Adipose tissue (tissue), 3 donors: ENCODE measurements around the gene STAT4. TPM values are rescaled to one million over a fixed set of nuclear protein-coding genes. Genes with fewer than 3 reads are reported as not detected.

Experiments
- H3K27ac ChIP-seq: one replicate; pipeline ENCODE4 v1.5.1; 2013; ENCODE audit warnings: low read depth, low read length
- WGBS, 3 donors: extraction: QIAGEN DNeasy Blood & Tissue Kit; methylation state at CpG; one replicate each; pipeline ENCODE4 v1.1.7; 2013; 5-methylcytosine and 5-hydroxymethylcytosine counted together
- polyA plus RNA-seq, 3 donors: library from polyadenylated mRNA; stranded (reverse); fragments of 200-250 nt; gene quantifications; one replicate each; pipeline ENCODE4 v1.2.3, GENCODE V29; 2013
- donor health status: healthy with polysubstance abuse.
- donor health status: Bipolar disorder and iron deficiency.
- donor health status: healthy.

The STAT4 gene
- polyA plus RNA-seq, 3 donors = 0.90 to 3.9 (median 1.7) TPM

- 39 to 84% (median 69%) methylated on average over 2 of the region's 2 CpGs for WGBS, 3 donors
- no peak overlapping the region for H3K27ac ChIP-seq
Measured at GRCh38 chr2:191176801-191177438, 26.1 kb upstream of the STAT4 start.

GRCh38 chr2:191176305-191176704 is 25.5 kb upstream of the STAT4 start:
- WGBS, 3 donors = 85 to 90% (median 88%) methylated on average over 1 of the region's 1 CpG
- no peak overlapping the region for H3K27ac ChIP-seq

GRCh38 chr2:191174442-191174841 is 23.6 kb upstream of the STAT4 start:
- H3K27ac ChIP-seq = no peak overlapping the region
- WGBS, 3 donors = 62 to 89% (median 66%) methylated on average over 3 of the region's 3 CpGs

- 85 to 93% (median 92%) methylated on average over 3 of the region's 3 CpGs for WGBS, 3 donors
- H3K27ac ChIP-seq = no peak overlapping the region
Measured at GRCh38 chr2:191173206-191173605, 22.4 kb upstream of the STAT4 start.

GRCh38 chr2:191171708-191172355 is 21.0 kb upstream of the STAT4 start:
- WGBS, 3 donors = 51 to 73% (median 63%) methylated on average over 2 of the region's 2 CpGs

GRCh38 chr2:191171286-191171685 is 20.5 kb upstream of the STAT4 start:
- H3K27ac ChIP-seq = no peak overlapping the region
- 40 to 60% (median 47%) methylated on average over 2 of the region's 2 CpGs for WGBS, 3 donors

More at GRCh38 chr2:191171708-191172355, 21.0 kb upstream of the STAT4 start:
- peak overlapping the region; percentile 15 for H3K27ac ChIP-seq

- WGBS, 3 donors = 60 to 76% (median 61%) methylated on average over 3 of the region's 3 CpGs
- H3K27ac ChIP-seq = no peak overlapping the region
Measured at GRCh38 chr2:191170773-191171172, 20.0 kb upstream of the STAT4 start.

- no peak overlapping the region for H3K27ac ChIP-seq
Measured at GRCh38 chr2:191170301-191170636, 19.5 kb upstream of the STAT4 start.

GRCh38 chr2:191169456-191170300 is 18.9 kb upstream of the STAT4 start:
- H3K27ac ChIP-seq = no peak overlapping the region
- WGBS, 3 donors = 90 to 96% (median 95%) methylated on average over 5 of the region's 5 CpGs

More at GRCh38 chr2:191170301-191170636, 19.5 kb upstream of the STAT4 start:
- 70 to 100% (median 98%) methylated on average over 1 of the region's 1 CpG for WGBS, 3 donors

GRCh38 chr2:191167766-191168165 is 17.0 kb upstream of the STAT4 start:
- 28 to 39% (median 34%) methylated on average over 2 of the region's 2 CpGs for WGBS, 3 donors
- no peak overlapping the region for H3K27ac ChIP-seq

GRCh38 chr2:191166756-191167445 is 16.1 kb upstream of the STAT4 start:
- H3K27ac ChIP-seq = no peak overlapping the region
- 63 to 70% (median 65%) methylated on average over 4 of the region's 4 CpGs for WGBS, 3 donors

- 56 to 70% (median 65%) methylated on average over 4 of the region's 4 CpGs for WGBS, 3 donors
- H3K27ac ChIP-seq = no peak overlapping the region
Measured at GRCh38 chr2:191166111-191166755, 15.4 kb upstream of the STAT4 start.

GRCh38 chr2:191165176-191165643 is 14.4 kb upstream of the STAT4 start:
- 23 to 27% (median 24%) methylated on average over 5 of the region's 5 CpGs for WGBS, 3 donors
- H3K27ac ChIP-seq = no peak overlapping the region

- 97 to 100% (median 98%) methylated on average over 1 of the region's 1 CpG for WGBS, 3 donors
- no peak overlapping the region for H3K27ac ChIP-seq
Measured at GRCh38 chr2:191158747-191159146, 8.0 kb upstream of the STAT4 start.

GRCh38 chr2:191158193-191158592 is 7.4 kb upstream of the STAT4 start:
- no peak overlapping the region for H3K27ac ChIP-seq
- WGBS, 3 donors = 45 to 55% (median 54%) methylated on average over 2 of the region's 2 CpGs

GRCh38 chr2:191155608-191156071 is 4.8 kb upstream of the STAT4 start:
- H3K27ac ChIP-seq = no peak overlapping the region
- 33 to 50% (median 35%) methylated on average over 1 of the region's 1 CpG for WGBS, 3 donors

GRCh38 chr2:191153716-191154115 is 2.9 kb upstream of the STAT4 start:
- H3K27ac ChIP-seq = no peak overlapping the region
- WGBS, 3 donors = 90 to 95% (median 95%) methylated on average over 2 of the region's 2 CpGs
